ENCODE measurements around the gene CEP63.

GRCh38 chr3:134544316-134544715 lies 58.5 kb downstream of the CEP63 start:
- TF ChIP-seq CTCF (IDR thresholded peaks at IDR 0.05; ENCODE audit: low read depth, low read length) (no peak), EZH2phosphoT487 (IDR thresholded peaks at IDR 0.05; ENCODE audit: low read depth) (no peak)

Measured in OCI-LY3 (cell line).